Panc1 (cell line): ENCODE measurements around the gene EHD1. TPM values are rescaled to one million over a fixed set of nuclear protein-coding genes. Genes with fewer than 3 reads are reported as not detected.

Source experiments
- ATAC-seq: fragments of 200-7000 bp; cut with Tn5 transposase; 2 replicates; pipeline ENCODE4 v1.9.1; 2020; ENCODE audit warnings: mild to moderate bottlenecking, moderate library complexity
- BruUV-seq: library from RNA; stranded (reverse); fragments of 400-500 nt; replicated peaks from 2 replicates; lab custom pipeline; 2021; lab: Mats Ljungman, UMichigan
- CTCF ChIA-PET: fragments of 300-600 bp; sonication (Branson Sonifier 250); formaldehyde crosslinking; loops from one replicate; lab custom pipeline; 2022; ENCODE audit warnings: antibody characterized with exemption; lab: Charles Lee
- POLR2A ChIA-PET: fragments of 300-600 bp; sonication (Branson Sonifier 250); formaldehyde crosslinking; loops from one replicate; lab custom pipeline; 2022; ENCODE audit warnings: antibody characterized with exemption; lab: Charles Lee
- DNase-seq: peaks from one replicate; pipeline ENCODE4 v3.0.0-alpha.2; 2010; ENCODE audit warnings: low read depth, low spot score
- H3K27ac ChIP-seq: 2 replicates; pipeline ENCODE4 v1.5.1; 2011; ENCODE audit warnings: mild to moderate bottlenecking, low read length, inconsistent platforms
- H3K27me3 ChIP-seq: fragments of 200-500 bp; sonication (Bioruptor generic); 2 replicates; pipeline ENCODE4 v1.6.0; 2014; ENCODE audit warnings: low read length, inconsistent platforms; ENCODE audit not compliant: control insufficient read depth, insufficient read depth
- H3K36me3 ChIP-seq: fragments of 200-500 bp; sonication (Bioruptor generic); 2 replicates; pipeline ENCODE4 v1.5.1; 2014; ENCODE audit warnings: inconsistent platforms, mild to moderate bottlenecking, low read length, moderate library complexity; ENCODE audit not compliant: control insufficient read depth, insufficient read depth
- H3K4me1 ChIP-seq: 2 replicates; pipeline ENCODE4 v1.5.1; 2011; ENCODE audit warnings: inconsistent platforms, mild to moderate bottlenecking, low read length, moderate library complexity; ENCODE audit not compliant: control insufficient read depth, insufficient read depth
- H3K4me3 ChIP-seq, 2 experiments: 2 replicates each; pipeline ENCODE4 v1.5.1; 2011 to 2012; ENCODE audit warnings: low read depth in 2 of 2, low read length in 2 of 2, mild to moderate bottlenecking in 2 of 2, inconsistent platforms in 1 of 2, moderate library complexity in 1 of 2
- H3K9me3 ChIP-seq: fragments of 200-500 bp; sonication (Bioruptor generic); 2 replicates; pipeline ENCODE4 v1.5.1; 2014; ENCODE audit warnings: low read depth, mild to moderate bottlenecking, inconsistent platforms, low read length, moderate library complexity; ENCODE audit not compliant: control insufficient read depth, insufficient read depth
- CTCF ChIP-seq: fragments of 450-650 bp; IDR thresholded peaks from 2 replicates; pipeline ENCODE4 v1.5.1; 2017; ENCODE audit warnings: mild to moderate bottlenecking
- POLR2AphosphoS5 ChIP-seq: IDR thresholded peaks from 2 replicates; pipeline ENCODE4 v1.6.1; 2012; ENCODE audit warnings: mild to moderate bottlenecking, low read depth, low read length, moderate library complexity
- REST ChIP-seq, 2 experiments: IDR thresholded peaks; 2 replicates each; pipeline ENCODE4 v1.6.1; 2011 to 2012; ENCODE audit warnings: low read depth in 2 of 2, control low read depth in 1 of 2, low read length in 1 of 2, mild to moderate bottlenecking in 1 of 2, moderate library complexity in 1 of 2; ENCODE audit not compliant: insufficient read depth in 1 of 2
- SIN3A ChIP-seq: IDR thresholded peaks from 2 replicates; pipeline ENCODE4 v1.6.1; 2012; ENCODE audit warnings: low read depth, mild to moderate bottlenecking, low read length, moderate library complexity, borderline replicate concordance; ENCODE audit not compliant: insufficient read depth
- TCF7L2 ChIP-seq: IDR thresholded peaks from 2 replicates; pipeline ENCODE4 v1.6.1; 2011; ENCODE audit warnings: mild to moderate bottlenecking, low read depth, low read length, inconsistent platforms
- in situ Hi-C: cut with HindIII; loops from 2 replicates; pipeline ENCODE4 v1.10.0; 2016; ENCODE audit warnings: low sequenced_read_pairs, low pct_unique_long_range_greater_than_20kb
- intact Hi-C: fragments of 100-400 bp; cut with micrococcal nuclease; formaldehyde crosslinking; loops from one replicate; pipeline ENCODE4 v1.10.0; 2022; ENCODE audit not compliant: unreplicated experiment
- total RNA-seq: library from RNA; stranded (reverse); gene quantifications from one replicate; pipeline ENCODE4 v1.2.1, GENCODE V29; 2021; ENCODE audit not compliant: unreplicated experiment

EHD1 gene
- total RNA-seq, 1 experiment from 2014 or later = 186 TPM

- Histone ChIP-seq H3K4me3 (no peak overlapping the region), H3K27ac (no peak overlapping the region), H3K27me3 (no peaks in the 10 kb centered on the region), H3K4me1 (peaks cover 19% of the 10 kb centered on the region), H3K36me3 (peaks cover 3% of the 10 kb centered on the region; the same call in 1 of the 2 replicates), H3K9me3 (no peaks in the 10 kb centered on the region)
- in situ Hi-C loops = no loop called here
- DNase-seq (no peak), ATAC-seq (no peak)
- ChIA-PET POLR2A (no interaction called here), CTCF (no interaction called here)
- intact Hi-C loops = no loop called here
- TF ChIP-seq SIN3A (no peak), TCF7L2 (no peak), POLR2AphosphoS5 (no peak), REST (IDR thresholded peaks at IDR 0.05; ENCODE audit: insufficient read depth in 1 of 2, low read depth in 2 of 2, low read length in 1 of 2) (no peak), CTCF (no peak)
- no TSS peak for BruUV-seq
Measured at GRCh38 chr11:64913171-64913727, 34.8 kb upstream of the EHD1 start.

GRCh38 chr11:64911689-64912088, 33.3 kb upstream of the EHD1 start:
- Histone ChIP-seq H3K27me3 (no peaks in the 10 kb centered on the region), H3K9me3 (no peaks in the 10 kb centered on the region), H3K4me1 (peaks cover 12% of the 10 kb centered on the region; the same call in 1 of the 2 replicates), H3K27ac (no peak overlapping the region), H3K36me3 (peaks cover 5% of the 10 kb centered on the region; the same call in 1 of the 2 replicates), H3K4me3 (no peak overlapping the region)
- CTCF ChIA-PET = no interaction called here
- no peak for ATAC-seq
- in situ Hi-C loops = no loop called here
- DNase-seq = no peak
- intact Hi-C loops = no loop called here
- POLR2A ChIA-PET = interaction anchor here (1.0 kb wide), 1 partner anchor 11 kb away, joined by 3 read pairs; no protein-coding TSS in a partner anchor
- TF ChIP-seq TCF7L2 (no peak), REST (IDR thresholded peaks at IDR 0.05; ENCODE audit: insufficient read depth in 1 of 2, low read depth in 2 of 2, low read length in 1 of 2) (no peak)
- no TSS peak for BruUV-seq
